ENCODE data around the gene KRTAP20-3. TPM values are rescaled to one million over a fixed set of nuclear protein-coding genes. Genes with fewer than 3 reads are reported as not detected.

The KRTAP20-3 gene
- total RNA-seq, result not detected in 2 replicates

GRCh38 chr21:30642564-30642963 lies at the start of gene KRTAP20-3:
Gene KRTAP20-3, plus strand, starts transcription at chr21:30642864.

GRCh38 chr21:30598802-30599201 lies 43.9 kb upstream of the KRTAP20-3 start, which contains the start of gene KRTAP6-2:
Gene KRTAP6-2, minus strand, starts transcription at chr21:30598902. Its CDS starts 28 bp downstream, at chr21:30598874.

GRCh38 chr21:30600787-30601186 lies 41.9 kb upstream of the KRTAP20-3 start, which contains the start of gene KRTAP22-1:
Gene KRTAP22-1, plus strand, starts transcription at chr21:30601087.

GRCh38 chr21:30613836-30614235 lies 28.8 kb upstream of the KRTAP20-3 start, which contains the start of gene KRTAP6-1:
Gene KRTAP6-1, minus strand, starts transcription at chr21:30613930. Its CDS starts 26 bp downstream, at chr21:30613904.

GRCh38 chr21:30616125-30616524 lies 26.5 kb upstream of the KRTAP20-3 start, which contains the start of gene KRTAP20-1:
Gene KRTAP20-1, plus strand, starts transcription at chr21:30616425. Its CDS starts 30 bp downstream, at chr21:30616455.

GRCh38 chr21:30620522-30620921 lies 22.1 kb upstream of the KRTAP20-3 start, which contains the start of gene KRTAP20-4:
Gene KRTAP20-4, plus strand, starts transcription at chr21:30620627.

GRCh38 chr21:30634906-30635305 lies 7.8 kb upstream of the KRTAP20-3 start, which contains the start of gene KRTAP20-2:
Gene KRTAP20-2, plus strand, starts transcription at chr21:30635206. Its CDS starts 58 bp downstream, at chr21:30635264.

Other genes with a start within 250 kb of the KRTAP20-3 start
- not detected in 2 replicates for gene KRTAP13-1, start 246.8 kb upstream of the KRTAP20-3 start, total RNA-seq
- gene KRTAP13-3, start 216.9 kb upstream of the KRTAP20-3 start, total RNA-seq, result not detected in 2 replicates
- not detected in 2 replicates for gene KRTAP13-4, start 212.6 kb upstream of the KRTAP20-3 start, total RNA-seq
- not detected in 2 replicates for gene KRTAP15-1, start 202.6 kb upstream of the KRTAP20-3 start, total RNA-seq
- not detected in 2 replicates for gene KRTAP19-1, start 162.5 kb upstream of the KRTAP20-3 start, total RNA-seq
- not detected in 2 replicates for gene KRTAP19-2, start 155.4 kb upstream of the KRTAP20-3 start, total RNA-seq
- not detected in 2 replicates for gene KRTAP19-3, start 150.9 kb upstream of the KRTAP20-3 start, total RNA-seq
- not detected in 2 replicates for gene KRTAP19-4, start 145.7 kb upstream of the KRTAP20-3 start, total RNA-seq
- not detected in 2 replicates for gene KRTAP19-5, start 140.7 kb upstream of the KRTAP20-3 start, total RNA-seq
- not detected in 2 replicates for gene KRTAP19-6, start 101.0 kb upstream of the KRTAP20-3 start, total RNA-seq
- gene KRTAP19-7, start 81.5 kb upstream of the KRTAP20-3 start, total RNA-seq, result not detected in 2 replicates
- not detected in 2 replicates for gene KRTAP22-2, start 52.5 kb upstream of the KRTAP20-3 start, total RNA-seq
- gene KRTAP6-3, start 50.4 kb upstream of the KRTAP20-3 start, total RNA-seq, result not detected in 2 replicates
- not detected in 2 replicates for gene KRTAP6-2, start 44.0 kb upstream of the KRTAP20-3 start, total RNA-seq
- not detected in 2 replicates for gene KRTAP22-1, start 41.8 kb upstream of the KRTAP20-3 start, total RNA-seq
- gene KRTAP6-1, start 28.9 kb upstream of the KRTAP20-3 start, total RNA-seq, result not detected in 2 replicates
- gene KRTAP20-1, start 26.4 kb upstream of the KRTAP20-3 start, total RNA-seq, result not detected in 2 replicates
- gene KRTAP20-4, start 22.2 kb upstream of the KRTAP20-3 start, total RNA-seq, result not detected in 2 replicates
- not detected in 2 replicates for gene KRTAP20-2, start 7.7 kb upstream of the KRTAP20-3 start, total RNA-seq
- gene KRTAP21-3, start 75.9 kb downstream of the KRTAP20-3 start, total RNA-seq, result not detected in 2 replicates
- not detected in 2 replicates for gene KRTAP21-2, start 104.4 kb downstream of the KRTAP20-3 start, total RNA-seq
- not detected in 2 replicates for gene KRTAP21-1, start 112.6 kb downstream of the KRTAP20-3 start, total RNA-seq
- gene KRTAP8-1, start 170.4 kb downstream of the KRTAP20-3 start, total RNA-seq, result not detected in 2 replicates
- not detected in 2 replicates for gene KRTAP7-1, start 186.9 kb downstream of the KRTAP20-3 start, total RNA-seq
- gene KRTAP11-1, start 238.7 kb downstream of the KRTAP20-3 start, total RNA-seq, result not detected in 2 replicates